Testis (tissue), 2 donors: Measurements from ENCODE around the gene NCOR1.
"Not testable (repeated sequence)": the region's sequence is repeated elsewhere in the genome, so short reads cannot be mapped to it uniquely, and the experiment has no call there.

Source experiments
- CTCF ChIP-seq, 3 experiments: fragments of 450-650 bp in 2 of 3; fragments of 200-600 bp in 1 of 3; sonication (generic) in 1 of 3; IDR thresholded peaks; one replicate each; pipeline ENCODE4 v1.5.1; 2016 to 2019; ENCODE audit warnings: antibody characterized with exemption in 3 of 3, mild to moderate bottlenecking in 2 of 3, moderate library complexity in 1 of 3
- POLR2A ChIP-seq: fragments of 450-650 bp; IDR thresholded peaks from one replicate; pipeline ENCODE4 v1.6.1; 2017; ENCODE audit warnings: antibody characterized with exemption, mild to moderate bottlenecking, moderate library complexity

GRCh38 chr17:16152326-16152725 is 63.0 kb downstream of the NCOR1 start:
- not testable (repeated sequence) for TF ChIP-seq CTCF (IDR thresholded peaks at IDR 0.05); POLR2A
